AG20443 (cell line): Measurements from ENCODE around the gene DIPK2A.

Experiments
- DNase-seq: peaks from one replicate; pipeline ENCODE4 v3.0.0; 2012; ENCODE audit warnings: low spot score, mixed read lengths

The DIPK2A gene, protein sequence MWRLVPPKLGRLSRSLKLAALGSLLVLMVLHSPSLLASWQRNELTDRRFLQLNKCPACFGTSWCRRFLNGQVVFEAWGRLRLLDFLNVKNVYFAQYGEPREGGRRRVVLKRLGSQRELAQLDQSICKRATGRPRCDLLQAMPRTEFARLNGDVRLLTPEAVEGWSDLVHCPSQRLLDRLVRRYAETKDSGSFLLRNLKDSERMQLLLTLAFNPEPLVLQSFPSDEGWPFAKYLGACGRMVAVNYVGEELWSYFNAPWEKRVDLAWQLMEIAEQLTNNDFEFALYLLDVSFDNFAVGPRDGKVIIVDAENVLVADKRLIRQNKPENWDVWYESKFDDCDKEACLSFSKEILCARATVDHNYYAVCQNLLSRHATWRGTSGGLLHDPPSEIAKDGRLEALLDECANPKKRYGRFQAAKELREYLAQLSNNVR

DNA sequence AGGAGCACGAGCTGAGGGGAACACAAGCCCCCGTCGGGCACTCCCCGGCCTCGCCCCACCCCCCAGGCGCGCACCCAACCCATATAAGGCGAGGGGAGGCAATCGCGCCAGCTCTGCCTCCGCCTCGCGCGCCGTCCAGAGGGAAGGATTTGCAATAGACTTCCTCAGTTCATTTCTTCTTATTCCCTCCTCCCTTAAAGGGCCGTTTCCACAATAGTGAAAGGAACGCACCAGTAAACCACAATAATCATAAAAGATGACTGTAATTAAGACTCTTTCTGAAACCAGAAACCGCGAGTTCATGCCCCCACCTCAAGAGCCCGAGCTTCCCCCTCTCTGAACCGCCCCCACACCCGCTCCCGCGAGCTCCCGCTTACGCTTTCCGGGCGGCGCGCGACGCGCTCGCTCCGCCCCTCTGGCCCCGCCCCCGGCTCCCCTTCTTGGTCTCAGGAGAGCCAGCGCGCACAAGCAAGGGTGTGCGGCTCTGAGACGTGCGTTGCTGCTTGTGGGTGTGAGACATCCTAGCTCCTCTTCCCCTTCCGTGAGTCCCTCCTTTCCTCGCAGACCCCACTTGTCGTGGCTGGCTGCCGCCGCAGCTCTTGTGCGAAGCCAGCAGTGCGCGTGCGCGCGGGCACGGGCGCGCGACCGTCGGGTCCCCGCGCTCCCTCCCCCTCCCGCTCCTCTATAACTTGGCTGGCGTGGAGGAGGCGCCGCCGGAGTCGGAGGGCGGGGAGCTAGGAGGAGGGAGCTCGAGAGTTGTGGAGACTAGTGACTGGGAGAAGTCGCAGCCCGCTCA, at the start of gene DIPK2A:
Gene DIPK2A, plus strand, starts transcription at position 465 of the 796 bp plus-strand sequence. CDS start 510 bp downstream, outside the sequence.
- peak; percentile 95 for DNase-seq

DNA sequence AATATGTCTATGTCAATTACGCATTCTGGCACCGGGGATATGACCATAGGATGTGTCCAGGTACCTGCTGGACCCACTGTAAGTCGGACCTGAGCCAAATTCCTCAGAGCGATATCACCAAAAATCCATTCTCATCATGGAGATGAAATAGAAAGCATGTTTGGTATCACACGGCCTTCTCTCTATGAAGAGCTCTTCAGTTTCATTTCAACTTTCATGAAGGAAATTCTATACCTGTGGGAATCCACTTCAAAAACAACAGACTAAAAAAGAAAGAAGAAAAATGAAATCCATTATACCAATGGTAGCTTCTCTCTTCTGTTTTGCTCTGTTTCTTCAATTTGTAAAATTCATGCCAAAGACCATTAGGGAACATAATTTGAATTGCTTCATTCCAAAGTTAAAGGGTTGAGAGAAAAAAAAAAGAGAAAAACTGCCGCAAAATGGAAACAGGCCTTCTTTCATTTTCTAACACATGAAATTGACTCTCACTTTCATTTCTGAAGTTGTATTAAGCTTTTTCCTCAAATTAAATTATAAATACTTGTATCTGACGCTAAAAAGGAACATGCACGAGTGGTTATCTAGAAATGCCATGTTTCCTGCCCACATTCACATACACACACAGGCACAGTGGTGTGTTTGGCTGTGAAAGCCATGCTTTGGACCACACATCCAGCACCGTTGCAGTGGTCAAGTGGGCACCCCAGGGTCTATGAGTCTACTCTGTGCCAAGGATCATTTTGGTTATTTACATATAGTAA, 46.9 kb upstream of the DIPK2A start:
- DNase-seq = no peak

DNA sequence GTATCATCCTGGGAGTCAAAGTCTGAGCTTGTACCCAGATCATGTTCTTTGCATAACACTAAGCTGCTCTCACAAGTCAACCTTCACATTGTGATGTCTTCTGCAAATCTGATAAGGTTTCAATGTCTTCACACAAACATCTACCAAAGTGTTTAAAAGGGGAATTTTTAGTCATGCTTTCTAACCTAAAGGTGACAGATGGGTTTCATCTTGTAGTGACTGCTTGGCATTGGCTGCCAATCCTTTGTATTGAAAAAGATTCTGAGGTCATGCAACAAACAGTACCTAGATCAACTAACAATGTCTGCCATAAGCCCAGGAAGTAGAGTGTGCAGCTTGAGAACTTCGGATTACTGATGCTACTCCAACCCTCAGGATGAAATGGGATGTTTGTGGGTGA, 43.6 kb upstream of the DIPK2A start:
- DNase-seq = no peak

DNA sequence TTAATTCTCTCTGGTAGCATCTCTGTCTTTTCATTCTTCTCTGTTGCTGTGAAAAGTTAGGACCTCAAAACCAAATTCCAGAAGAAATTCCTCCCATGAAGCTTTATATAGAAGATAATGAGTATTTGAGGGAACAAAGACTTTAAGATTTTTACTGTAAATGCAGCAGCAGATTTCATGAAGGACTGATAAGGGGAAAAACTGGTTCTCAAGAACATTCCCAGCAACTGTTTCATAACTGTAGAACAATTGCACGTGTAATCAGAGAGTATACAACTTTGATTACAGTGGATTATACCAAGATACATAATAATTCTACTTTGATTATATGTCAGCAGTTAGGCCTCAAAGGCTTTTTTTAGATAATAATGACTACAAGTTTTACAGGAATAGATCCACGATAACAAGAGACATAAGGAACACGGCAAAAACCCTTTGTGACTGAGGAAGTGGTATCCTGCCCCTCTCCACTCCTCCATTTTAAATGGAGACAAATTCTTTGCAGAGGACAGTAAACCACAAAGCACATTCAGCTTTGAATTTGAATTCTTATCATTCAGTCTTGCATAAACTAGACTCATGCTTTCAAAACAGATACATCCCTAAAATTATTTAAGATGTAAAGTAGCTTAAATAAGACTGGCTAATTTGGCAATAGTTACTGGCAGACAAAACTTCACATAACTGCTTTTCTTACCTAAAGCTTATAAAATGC, 42.9 kb upstream of the DIPK2A start:
- DNase-seq = no peak

DNA sequence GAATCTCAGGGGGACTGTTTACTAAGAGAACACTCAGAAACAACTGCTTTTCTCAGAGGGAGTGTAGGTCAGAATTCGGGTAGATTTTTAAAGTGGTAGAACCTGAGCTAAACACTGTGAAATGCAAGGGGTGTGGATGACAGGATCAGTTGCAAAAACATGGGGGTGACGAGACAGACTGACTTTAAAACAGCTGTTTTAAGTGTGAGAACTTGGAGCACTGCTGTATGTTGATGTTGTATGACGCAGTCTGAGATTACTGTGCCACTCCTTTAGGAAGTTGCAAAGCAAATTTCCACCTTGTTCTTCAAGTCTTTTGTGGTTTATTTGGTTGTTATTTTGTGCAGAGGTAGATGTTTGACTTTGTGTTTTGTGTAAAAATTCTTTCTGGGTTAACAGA, 36.8 kb upstream of the DIPK2A start:
- DNase-seq = no peak

DNA sequence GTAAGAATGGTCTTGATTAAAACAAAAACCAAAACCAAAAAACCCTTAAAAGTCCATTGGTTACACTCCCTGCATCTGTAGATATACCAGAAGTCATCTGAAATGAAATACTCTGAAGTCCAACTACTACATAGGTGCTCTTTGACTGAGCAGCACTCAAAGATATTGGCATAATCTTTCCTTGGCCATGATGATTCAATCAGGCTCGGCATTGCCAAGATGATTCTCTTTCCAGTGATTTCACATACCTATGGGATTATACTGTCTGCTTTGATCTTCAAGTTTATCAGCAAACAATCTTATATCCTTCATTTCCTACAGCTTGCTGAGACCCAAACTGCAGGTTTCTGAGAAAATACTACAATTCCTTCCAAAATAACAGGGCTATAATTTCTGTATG, 35.9 kb upstream of the DIPK2A start:
- DNase-seq = no peak

DNA sequence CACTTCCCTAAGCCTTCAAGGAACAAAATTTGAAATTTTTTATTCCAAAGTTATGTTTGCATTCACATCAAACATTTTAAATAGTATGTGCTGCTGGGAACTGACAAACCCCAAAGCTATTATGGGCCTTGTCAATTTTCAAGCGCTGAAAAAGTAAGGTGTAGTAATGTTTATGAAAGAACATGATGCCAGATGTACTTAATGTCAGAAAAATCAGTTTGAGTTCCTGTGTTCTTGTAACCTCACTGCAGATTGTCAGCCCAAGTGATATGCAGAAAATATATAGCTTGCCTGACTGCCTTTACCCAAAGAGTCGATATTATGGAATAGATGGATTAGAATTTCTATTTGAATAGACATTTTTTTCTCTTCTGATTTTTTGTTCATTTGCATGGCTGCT, 20.8 kb upstream of the DIPK2A start:
- no peak for DNase-seq

DNA sequence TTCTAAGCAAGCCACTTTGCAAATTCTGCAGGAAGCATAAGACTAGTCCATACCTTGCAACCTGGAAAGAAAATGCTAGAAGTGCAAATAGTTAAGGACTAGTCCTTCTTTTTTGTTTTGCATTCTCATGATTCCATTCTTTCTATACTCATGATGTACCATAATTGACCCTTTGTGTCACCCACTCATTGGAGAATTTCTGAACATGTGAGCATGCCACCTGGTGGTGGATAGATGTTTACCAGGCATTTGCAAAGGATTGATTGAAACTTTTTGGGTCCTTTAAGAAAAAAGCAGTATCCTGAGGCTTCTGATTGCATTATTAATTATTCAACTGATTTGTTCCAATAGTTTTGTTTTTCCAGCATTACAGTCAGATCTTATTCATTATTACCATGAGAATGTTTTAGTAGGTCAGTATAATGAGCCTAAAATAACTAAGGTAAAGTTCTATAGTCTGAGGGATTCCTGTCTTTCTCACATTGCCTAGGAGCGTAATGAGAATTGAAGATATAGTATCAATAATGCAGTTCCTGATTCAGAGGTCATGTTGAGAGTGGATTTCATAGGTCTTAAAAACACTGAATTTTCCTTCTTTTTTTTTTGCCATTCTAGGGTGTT, 20.2 kb upstream of the DIPK2A start:
- peak; percentile 31 for DNase-seq

DNA sequence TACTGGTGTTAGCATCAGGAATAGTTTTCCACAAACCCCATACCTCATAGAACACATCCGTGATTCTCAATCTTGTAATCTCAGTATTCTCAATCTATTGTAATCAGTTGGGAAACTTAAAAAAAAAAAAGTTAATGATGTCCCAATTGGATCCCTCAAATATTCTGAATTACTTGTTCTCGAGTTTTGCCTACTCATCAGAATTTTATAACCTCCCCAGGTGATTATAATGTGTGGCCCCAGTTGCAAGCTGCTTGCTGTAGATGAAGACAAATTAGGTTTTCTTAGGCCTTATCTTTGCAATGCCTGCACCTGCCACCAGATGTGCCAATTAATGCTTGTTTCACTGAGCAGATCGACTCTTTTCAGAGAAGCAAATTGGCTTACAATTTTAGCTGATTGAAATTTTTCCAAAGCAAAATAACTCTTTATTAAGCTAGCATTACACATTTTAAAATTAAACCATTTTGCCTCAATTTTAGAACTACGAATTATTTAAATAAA, 19.0 kb upstream of the DIPK2A start:
- no peak for DNase-seq

DNA sequence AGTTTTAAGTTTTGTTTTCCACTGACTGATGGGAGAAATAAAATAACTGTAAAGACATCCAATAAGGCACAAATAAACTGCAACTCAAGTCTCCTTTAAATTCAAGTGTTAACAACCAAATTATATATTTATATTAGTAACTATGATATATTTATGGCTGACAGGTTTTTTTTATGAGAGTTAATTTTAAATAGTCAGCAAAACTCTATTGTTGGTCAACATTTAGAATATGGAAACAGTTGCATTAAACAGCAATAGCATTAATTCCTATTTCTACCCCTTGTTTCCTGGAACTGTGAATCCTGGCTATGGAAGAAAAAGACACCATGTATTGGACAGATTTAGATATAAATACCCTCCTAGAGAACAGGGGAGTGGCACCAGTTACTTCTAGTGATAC, 16.5 kb upstream of the DIPK2A start:
- no peak for DNase-seq

DNA sequence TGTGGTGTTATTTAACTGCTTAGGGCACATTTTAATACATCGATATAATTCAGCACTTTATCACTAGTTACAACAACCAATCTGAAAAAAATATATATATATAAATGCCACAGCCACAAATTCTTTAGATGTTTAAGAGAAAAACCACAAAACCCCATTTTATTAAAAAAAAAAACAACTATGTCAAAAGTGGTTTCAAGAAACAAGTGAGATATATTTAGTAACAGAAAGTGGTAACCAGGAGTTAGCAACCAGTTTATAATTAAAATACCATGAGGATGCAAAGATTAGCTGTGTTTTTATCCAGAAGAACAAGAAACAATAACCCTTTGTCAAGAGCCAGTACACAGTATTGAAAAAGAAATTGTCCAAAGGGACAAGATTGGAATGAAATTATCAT, 14.8 kb upstream of the DIPK2A start:
- no peak for DNase-seq

DNA sequence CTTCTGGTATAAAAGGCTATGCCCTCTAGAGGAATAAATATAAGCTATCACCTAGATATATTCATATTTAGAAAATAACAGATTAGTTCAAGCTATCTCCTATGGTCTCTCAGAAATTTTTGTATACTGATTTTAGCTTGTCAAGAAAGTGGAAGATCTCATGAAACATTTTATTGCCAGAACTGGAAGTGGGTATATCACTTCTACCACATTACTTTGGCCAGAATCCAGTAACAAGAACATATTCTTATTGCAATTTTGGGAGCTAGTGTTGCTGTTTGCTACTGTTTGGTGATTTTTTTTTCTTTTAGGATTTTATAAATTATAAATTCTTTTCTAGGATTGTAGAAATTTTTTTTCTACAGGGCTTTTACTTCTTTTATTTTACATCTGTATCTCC, 14.2 kb upstream of the DIPK2A start:
- DNase-seq = no peak

DNA sequence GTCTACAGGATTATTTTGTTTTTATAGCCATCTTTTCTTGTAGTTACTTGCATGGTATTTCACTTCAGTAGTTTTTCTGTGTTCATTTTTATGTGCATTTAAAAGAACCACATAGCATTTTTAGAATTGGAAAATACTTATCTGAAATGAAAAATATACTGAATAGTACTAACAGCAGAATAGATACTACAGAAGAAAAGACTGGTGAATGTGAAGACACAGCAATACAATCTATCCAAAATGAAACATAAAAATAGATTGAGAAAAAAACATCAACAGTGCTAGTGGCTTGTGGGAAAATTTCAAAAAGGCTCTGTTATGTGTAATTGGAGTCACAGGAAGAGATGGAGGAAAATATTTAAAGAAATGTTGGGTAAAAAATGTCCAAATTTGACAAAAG, 12.7 kb upstream of the DIPK2A start:
- DNase-seq = no peak

DNA sequence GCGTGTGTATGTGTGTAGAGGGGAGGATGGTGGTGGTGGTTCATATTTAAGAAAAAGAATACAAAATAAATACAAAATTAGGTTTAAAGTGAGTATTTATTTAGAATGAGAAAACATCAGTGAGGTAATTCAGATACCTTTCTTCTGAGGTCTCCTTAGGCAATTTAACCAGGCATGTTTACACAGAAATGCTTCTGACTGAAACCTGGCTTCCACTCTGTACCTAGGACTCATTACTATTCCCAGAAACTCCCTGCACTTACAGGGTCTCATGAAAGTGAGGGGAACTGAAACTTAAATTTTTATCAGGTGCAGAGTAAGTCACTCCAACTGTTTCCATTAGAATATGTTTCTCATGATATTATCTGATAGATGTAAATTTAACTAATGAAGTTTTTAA, 10.3 kb upstream of the DIPK2A start:
- DNase-seq = no peak

DNA sequence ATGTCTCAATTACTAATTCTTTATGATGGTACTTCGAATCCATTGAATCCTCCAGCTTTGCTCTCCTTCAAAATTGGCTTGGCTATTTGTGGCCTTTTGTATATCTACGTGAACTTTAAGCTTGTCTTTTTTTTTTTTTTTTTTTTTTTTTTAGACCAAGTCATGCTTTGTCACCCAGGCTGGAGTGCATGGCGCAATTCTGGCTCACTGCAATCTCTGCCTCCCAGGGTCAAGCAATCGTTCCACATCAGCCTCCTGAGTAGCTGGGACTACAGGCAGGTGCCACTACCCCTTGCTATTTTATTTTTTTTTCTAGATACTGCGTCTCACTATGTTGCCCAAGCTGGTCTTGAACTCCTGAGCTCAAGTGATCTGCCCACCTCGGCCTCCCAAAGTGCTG, 7.7 kb upstream of the DIPK2A start:
- no peak for DNase-seq

DNA sequence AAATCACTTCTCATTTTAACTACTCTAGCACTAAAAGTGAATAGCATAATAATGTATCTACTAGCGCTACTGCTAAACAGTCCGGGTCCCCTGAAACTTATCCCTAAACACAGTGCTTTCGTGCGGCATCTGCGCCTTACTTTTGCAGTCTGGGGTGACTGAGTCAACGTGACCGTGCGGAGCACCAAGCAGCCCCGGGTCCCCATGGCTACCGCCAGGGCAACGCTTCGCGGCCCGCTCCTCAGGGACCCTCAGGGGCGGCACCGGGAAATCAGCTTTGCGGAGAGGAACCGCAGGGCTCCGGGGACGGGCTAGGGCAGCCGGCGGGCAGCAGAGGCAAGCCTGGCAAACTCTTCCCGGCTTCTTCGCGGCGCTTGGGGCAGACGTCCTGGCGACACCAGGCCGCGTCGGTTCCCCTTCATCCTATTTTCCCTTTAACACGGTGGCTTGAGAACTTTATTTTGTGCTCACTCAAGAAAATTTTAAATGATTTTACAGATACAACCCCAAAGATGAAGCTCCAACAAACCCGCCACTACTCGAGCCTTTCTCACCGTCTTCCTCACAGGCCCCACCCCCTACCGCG, 757 bp upstream of the DIPK2A start:
- peak; percentile 69 for DNase-seq

DNA sequence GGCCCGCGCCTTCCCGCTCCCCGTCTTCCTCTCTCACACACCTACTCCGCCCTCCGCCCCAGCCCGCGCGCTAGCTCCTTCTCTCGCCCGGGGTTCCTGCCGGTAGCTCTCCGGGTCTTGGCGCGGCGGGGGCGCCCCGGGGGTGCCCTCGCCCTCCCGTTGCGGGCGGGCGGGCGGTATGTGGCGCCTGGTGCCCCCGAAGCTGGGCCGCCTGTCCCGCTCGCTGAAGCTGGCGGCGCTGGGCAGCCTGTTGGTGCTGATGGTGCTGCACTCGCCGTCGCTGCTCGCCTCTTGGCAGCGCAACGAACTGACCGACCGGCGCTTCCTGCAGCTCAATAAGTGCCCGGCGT, 507 bp downstream of the DIPK2A start:
- no peak for DNase-seq

DNA sequence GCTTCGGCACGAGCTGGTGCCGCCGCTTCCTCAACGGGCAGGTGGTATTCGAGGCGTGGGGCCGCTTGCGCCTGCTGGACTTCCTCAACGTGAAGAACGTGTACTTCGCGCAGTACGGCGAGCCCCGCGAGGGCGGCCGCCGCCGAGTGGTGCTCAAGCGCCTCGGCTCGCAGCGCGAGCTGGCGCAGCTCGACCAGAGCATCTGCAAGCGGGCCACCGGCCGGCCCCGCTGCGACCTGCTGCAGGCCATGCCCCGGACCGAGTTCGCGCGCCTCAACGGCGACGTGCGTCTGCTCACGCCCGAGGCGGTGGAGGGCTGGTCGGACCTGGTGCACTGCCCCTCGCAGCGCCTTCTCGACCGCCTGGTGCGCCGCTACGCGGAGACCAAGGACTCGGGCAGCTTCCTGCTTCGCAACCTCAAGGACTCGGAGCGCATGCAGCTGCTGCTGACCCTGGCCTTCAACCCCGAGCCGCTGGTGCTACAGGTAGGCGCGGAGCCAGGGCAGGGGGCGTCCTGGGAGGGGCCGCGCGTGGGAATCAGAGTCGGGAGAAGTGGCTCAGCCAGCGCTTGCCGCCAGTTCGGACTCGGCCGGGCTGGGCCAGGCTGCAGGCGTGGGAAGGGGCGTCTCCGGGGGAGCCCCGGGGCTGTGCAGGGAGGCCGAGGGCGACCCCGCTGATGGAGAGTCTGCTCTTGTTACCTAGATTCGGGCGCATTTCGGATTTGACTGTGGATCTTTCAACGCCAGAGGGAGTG, 1.1 kb downstream of the DIPK2A start:
- peak; percentile 67 for DNase-seq

DNA sequence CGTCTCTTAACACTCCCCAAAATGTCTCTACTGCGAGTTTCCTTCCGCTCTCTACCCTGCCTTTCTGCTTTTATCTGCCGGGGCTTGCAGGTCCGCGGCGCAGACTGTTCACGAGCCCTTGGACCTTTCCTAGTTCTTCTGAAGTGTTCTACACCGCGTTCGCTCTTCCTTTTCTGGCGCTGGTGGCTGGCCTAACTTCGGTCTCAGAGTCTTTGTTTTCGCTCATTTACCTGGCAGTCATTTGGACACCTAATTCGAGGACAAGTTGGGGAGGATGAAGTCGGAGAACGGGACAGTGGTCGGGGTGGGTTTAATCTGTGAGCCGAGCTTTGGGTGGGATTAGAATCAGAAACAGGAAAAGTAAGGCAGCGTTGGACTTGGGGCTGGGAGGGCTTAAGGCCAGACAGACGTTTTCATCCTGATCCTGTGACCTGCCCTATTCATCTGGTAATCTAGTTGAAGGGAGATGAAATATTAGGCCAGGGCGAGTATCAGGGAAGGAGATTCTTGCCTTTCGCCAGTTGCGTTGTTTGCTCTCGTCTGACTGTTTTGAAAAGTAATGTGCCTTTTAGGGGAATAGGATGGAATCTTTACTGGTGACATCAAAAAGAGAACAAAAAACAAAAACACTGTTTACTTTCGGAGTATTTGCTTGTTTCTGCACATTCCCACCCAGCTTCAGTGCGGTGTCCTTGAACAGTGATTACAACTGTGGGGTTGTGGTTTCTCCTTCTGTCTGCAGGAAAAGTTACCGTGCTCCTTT, 1.8 kb downstream of the DIPK2A start:
- DNase-seq = peak; percentile 58
